ENCODE results near the gene ACVR1C.

ACVR1C gene

GRCh38 chr2:157603198-157603597, 25.5 kb downstream of the ACVR1C start:
- Histone ChIP-seq H3K4me1 (ENCODE audit: insufficient read depth, low read length, poor library complexity, severe bottlenecking) (no peaks in the 10 kb centered on the region), H3K36me3 (ENCODE audit: insufficient read depth, low read length) (no peaks in the 10 kb centered on the region), H3K79me2 (ENCODE audit: insufficient read depth, low read length) (no peaks in the 10 kb centered on the region), H4K20me1 (ENCODE audit: insufficient read depth, low read length, poor library complexity, severe bottlenecking) (no peaks in the 10 kb centered on the region), H3K9me3 (ENCODE audit: insufficient read depth, low read depth, low read length) (no peaks in the 10 kb centered on the region), H3K9ac (ENCODE audit: low read depth, low read length, poor library complexity, severe bottlenecking) (no peak overlapping the region), H2AFZ (ENCODE audit: low read length) (no peak overlapping the region), H3K27me3 (ENCODE audit: insufficient read depth, low read length, poor library complexity, severe bottlenecking) (no peaks in the 10 kb centered on the region), H3F3A (ENCODE audit: low read depth) (no peaks in the 10 kb centered on the region), H3K9me2 (replicated peaks; ENCODE audit: low read depth, low read length) (no peaks in the 10 kb centered on the region), H3K4me2 (ENCODE audit: low read depth, low read length, poor library complexity, severe bottlenecking) (no peak overlapping the region), H3K4me3 (ENCODE audit: low read length, poor library complexity, severe bottlenecking) (no peak overlapping the region)
- no peak for TF ChIP-seq EZH2phosphoT487 (IDR thresholded peaks at IDR 0.05; ENCODE audit: borderline replicate concordance)
- TF ChIP-seq CTCF (conservative IDR thresholded peaks at IDR 0.05; ENCODE audit: low read length), result no peak

GRCh38 chr2:157601807-157602206, 26.9 kb downstream of the ACVR1C start:
- Histone ChIP-seq H3K79me2 (ENCODE audit: insufficient read depth, low read length) (no peaks in the 10 kb centered on the region), H3K9me2 (replicated peaks; ENCODE audit: low read depth, low read length) (no peaks in the 10 kb centered on the region), H3K4me1 (ENCODE audit: insufficient read depth, low read length, poor library complexity, severe bottlenecking) (no peaks in the 10 kb centered on the region), H3K36me3 (ENCODE audit: insufficient read depth, low read length) (no peaks in the 10 kb centered on the region), H3K4me2 (ENCODE audit: low read depth, low read length, poor library complexity, severe bottlenecking) (no peak overlapping the region), H3F3A (ENCODE audit: low read depth) (no peaks in the 10 kb centered on the region), H3K27me3 (ENCODE audit: insufficient read depth, low read length, poor library complexity, severe bottlenecking) (no peaks in the 10 kb centered on the region), H3K4me3 (ENCODE audit: low read length, poor library complexity, severe bottlenecking) (no peak overlapping the region), H3K9me3 (ENCODE audit: insufficient read depth, low read depth, low read length) (no peaks in the 10 kb centered on the region), H4K20me1 (ENCODE audit: insufficient read depth, low read length, poor library complexity, severe bottlenecking) (no peaks in the 10 kb centered on the region), H3K9ac (ENCODE audit: low read depth, low read length, poor library complexity, severe bottlenecking) (no peak overlapping the region), H2AFZ (ENCODE audit: low read length) (no peak overlapping the region)
- TF ChIP-seq EZH2phosphoT487 (IDR thresholded peaks at IDR 0.05; ENCODE audit: borderline replicate concordance) (no peak), CTCF (conservative IDR thresholded peaks at IDR 0.05; ENCODE audit: low read length) (no peak)

GRCh38 chr2:157596992-157597681, 31.5 kb downstream of the ACVR1C start:
- H3K9me3 ChIP-seq (ENCODE audit: insufficient read depth, low read depth, low read length), result no peaks in the 10 kb centered on the region
- no peaks in the 10 kb centered on the region for H3K27me3 ChIP-seq (ENCODE audit: insufficient read depth, low read length, poor library complexity, severe bottlenecking)
- H3K4me1 ChIP-seq (ENCODE audit: insufficient read depth, low read length, poor library complexity, severe bottlenecking), result no peaks in the 10 kb centered on the region
- no peak for TF ChIP-seq EZH2phosphoT487 (IDR thresholded peaks at IDR 0.05; ENCODE audit: borderline replicate concordance)
- TF ChIP-seq CTCF (conservative IDR thresholded peaks at IDR 0.05; ENCODE audit: low read length), result no peak
- no peaks in the 10 kb centered on the region for H3K79me2 ChIP-seq (ENCODE audit: insufficient read depth, low read length)
- no peaks in the 10 kb centered on the region for H4K20me1 ChIP-seq (ENCODE audit: insufficient read depth, low read length, poor library complexity, severe bottlenecking)
- H3K36me3 ChIP-seq (ENCODE audit: insufficient read depth, low read length), result no peaks in the 10 kb centered on the region
- H3K9me2 ChIP-seq (replicated peaks; ENCODE audit: low read depth, low read length), result no peaks in the 10 kb centered on the region
- no peak overlapping the region for H2AFZ ChIP-seq (ENCODE audit: low read length)
- no peak overlapping the region for H3K4me2 ChIP-seq (ENCODE audit: low read depth, low read length, poor library complexity, severe bottlenecking)
- no peak overlapping the region for H3K9ac ChIP-seq (ENCODE audit: low read depth, low read length, poor library complexity, severe bottlenecking)
- no peaks in the 10 kb centered on the region for H3F3A ChIP-seq (ENCODE audit: low read depth)
- H3K4me3 ChIP-seq (ENCODE audit: low read length, poor library complexity, severe bottlenecking), result no peak overlapping the region

Measured in Loucy (cell line).